Measurements from ENCODE around the gene ADGRV1.

Gene ADGRV1

GRCh38 chr5:90886381-90886780 is 327.8 kb downstream of the ADGRV1 start:
- TF ChIP-seq NFIC (IDR thresholded peaks at IDR 0.05) (no peak), EP300 (IDR thresholded peaks at IDR 0.05; ENCODE audit: borderline replicate concordance) (no peak), EGR1 (IDR thresholded peaks at IDR 0.05) (no peak), CREB1 (IDR thresholded peaks at IDR 0.05; ENCODE audit: low read depth) (no peak), RAD21 (IDR thresholded peaks at IDR 0.05; ENCODE audit: low read depth) (no peak), MAX (IDR thresholded peaks at IDR 0.05) (no peak), TEAD4 (IDR thresholded peaks at IDR 0.05) (no peak), ZBTB7A (IDR thresholded peaks at IDR 0.05; ENCODE audit: low read depth) (no peak), USF1 (IDR thresholded peaks at IDR 0.05) (no peak), CEBPB (IDR thresholded peaks at IDR 0.05) (no peak), TAF1 (IDR thresholded peaks at IDR 0.05; ENCODE audit: low read depth) (no peak), TCF12 (IDR thresholded peaks at IDR 0.05; ENCODE audit: low read depth) (no peak), YY1 (IDR thresholded peaks at IDR 0.05; ENCODE audit: low read depth) (no peak), FOXM1 (IDR thresholded peaks at IDR 0.05; ENCODE audit: borderline replicate concordance, low read depth) (no peak)
- TF ChIP-seq, protein P1, sequence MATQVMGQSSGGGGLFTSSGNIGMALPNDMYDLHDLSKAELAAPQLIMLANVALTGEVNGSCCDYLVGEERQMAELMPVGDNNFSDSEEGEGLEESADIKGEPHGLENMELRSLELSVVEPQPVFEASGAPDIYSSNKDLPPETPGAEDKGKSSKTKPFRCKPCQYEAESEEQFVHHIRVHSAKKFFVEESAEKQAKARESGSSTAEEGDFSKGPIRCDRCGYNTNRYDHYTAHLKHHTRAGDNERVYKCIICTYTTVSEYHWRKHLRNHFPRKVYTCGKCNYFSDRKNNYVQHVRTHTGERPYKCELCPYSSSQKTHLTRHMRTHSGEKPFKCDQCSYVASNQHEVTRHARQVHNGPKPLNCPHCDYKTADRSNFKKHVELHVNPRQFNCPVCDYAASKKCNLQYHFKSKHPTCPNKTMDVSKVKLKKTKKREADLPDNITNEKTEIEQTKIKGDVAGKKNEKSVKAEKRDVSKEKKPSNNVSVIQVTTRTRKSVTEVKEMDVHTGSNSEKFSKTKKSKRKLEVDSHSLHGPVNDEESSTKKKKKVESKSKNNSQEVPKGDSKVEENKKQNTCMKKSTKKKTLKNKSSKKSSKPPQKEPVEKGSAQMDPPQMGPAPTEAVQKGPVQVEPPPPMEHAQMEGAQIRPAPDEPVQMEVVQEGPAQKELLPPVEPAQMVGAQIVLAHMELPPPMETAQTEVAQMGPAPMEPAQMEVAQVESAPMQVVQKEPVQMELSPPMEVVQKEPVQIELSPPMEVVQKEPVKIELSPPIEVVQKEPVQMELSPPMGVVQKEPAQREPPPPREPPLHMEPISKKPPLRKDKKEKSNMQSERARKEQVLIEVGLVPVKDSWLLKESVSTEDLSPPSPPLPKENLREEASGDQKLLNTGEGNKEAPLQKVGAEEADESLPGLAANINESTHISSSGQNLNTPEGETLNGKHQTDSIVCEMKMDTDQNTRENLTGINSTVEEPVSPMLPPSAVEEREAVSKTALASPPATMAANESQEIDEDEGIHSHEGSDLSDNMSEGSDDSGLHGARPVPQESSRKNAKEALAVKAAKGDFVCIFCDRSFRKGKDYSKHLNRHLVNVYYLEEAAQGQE (IDR thresholded peaks at IDR 0.05; ENCODE audit: low read depth), result no peak

GRCh38 chr5:90888511-90889324 is 330.1 kb downstream of the ADGRV1 start:
- no peak for TF ChIP-seq RAD21 (IDR thresholded peaks at IDR 0.05; ENCODE audit: low read depth)
- no peak for TF ChIP-seq NFIC (IDR thresholded peaks at IDR 0.05)
- TF ChIP-seq TEAD4 (IDR thresholded peaks at IDR 0.05), result no peak
- no peak for TF ChIP-seq CREB1 (IDR thresholded peaks at IDR 0.05; ENCODE audit: low read depth)
- no peak for TF ChIP-seq FOXM1 (IDR thresholded peaks at IDR 0.05; ENCODE audit: borderline replicate concordance, low read depth)
- TF ChIP-seq ZBTB7A (IDR thresholded peaks at IDR 0.05; ENCODE audit: low read depth), result no peak
- TF ChIP-seq MAX (IDR thresholded peaks at IDR 0.05), result no peak
- TF ChIP-seq EGR1 (IDR thresholded peaks at IDR 0.05), result no peak
- TF ChIP-seq TCF12 (IDR thresholded peaks at IDR 0.05; ENCODE audit: low read depth), result no peak
- no peak for TF ChIP-seq YY1 (IDR thresholded peaks at IDR 0.05; ENCODE audit: low read depth)
- no peak for TF ChIP-seq TAF1 (IDR thresholded peaks at IDR 0.05; ENCODE audit: low read depth)
- no peak for TF ChIP-seq USF1 (IDR thresholded peaks at IDR 0.05)
- no peak for TF ChIP-seq EP300 (IDR thresholded peaks at IDR 0.05; ENCODE audit: borderline replicate concordance)
- TF ChIP-seq CEBPB (IDR thresholded peaks at IDR 0.05), result no peak
- TF ChIP-seq, protein P1 (IDR thresholded peaks at IDR 0.05; ENCODE audit: low read depth), result no peak

DNA sequence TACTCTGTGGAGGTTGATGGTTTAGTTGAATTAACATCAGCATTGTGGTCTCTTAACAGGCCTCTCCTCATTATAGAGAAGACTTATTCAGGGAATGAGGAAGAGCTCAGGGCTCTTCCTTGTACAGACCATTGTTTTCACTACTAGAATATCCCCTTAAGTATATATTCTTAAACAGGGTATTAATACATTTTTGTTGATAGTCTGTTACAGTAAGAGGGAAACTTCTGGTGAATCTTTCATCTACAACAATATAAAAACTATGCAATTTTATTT is 330.7 kb downstream of the ADGRV1 start:
- TF ChIP-seq MAX (IDR thresholded peaks at IDR 0.05) (no peak), FOXM1 (IDR thresholded peaks at IDR 0.05; ENCODE audit: borderline replicate concordance, low read depth) (no peak)
- TF ChIP-seq, protein P1 (IDR thresholded peaks at IDR 0.05; ENCODE audit: low read depth), result no peak

- no peak for TF ChIP-seq EP300 (IDR thresholded peaks at IDR 0.05; ENCODE audit: borderline replicate concordance)
- TF ChIP-seq CEBPB (IDR thresholded peaks at IDR 0.05), result no peak
- no peak for TF ChIP-seq NFIC (IDR thresholded peaks at IDR 0.05)
- no peak for TF ChIP-seq YY1 (IDR thresholded peaks at IDR 0.05; ENCODE audit: low read depth)
- no peak for TF ChIP-seq USF1 (IDR thresholded peaks at IDR 0.05)
- no peak for TF ChIP-seq ZBTB7A (IDR thresholded peaks at IDR 0.05; ENCODE audit: low read depth)
- TF ChIP-seq MAX (IDR thresholded peaks at IDR 0.05), result no peak
- no peak for TF ChIP-seq RAD21 (IDR thresholded peaks at IDR 0.05; ENCODE audit: low read depth)
- TF ChIP-seq TCF12 (IDR thresholded peaks at IDR 0.05; ENCODE audit: low read depth), result no peak
- no peak for TF ChIP-seq EGR1 (IDR thresholded peaks at IDR 0.05)
Measured at GRCh38 chr5:90890180-90890579, 331.6 kb downstream of the ADGRV1 start.
